HFF-Myc (cell line): ENCODE measurements around the gene NELL1.

Source experiments
- DNase-seq: peaks from one replicate; pipeline ENCODE4 v3.0.0-alpha.2; 2011; ENCODE audit warnings: low read depth; ENCODE audit errors: extremely low read depth
- H3K4me3 ChIP-seq: replicated peaks from 2 replicates; pipeline ENCODE4 v1.5.1; 2011; ENCODE audit warnings: low read depth, mild to moderate bottlenecking, control low read depth, low read length
- CTCF ChIP-seq: IDR thresholded peaks from 2 replicates; pipeline ENCODE4 v1.5.1; 2012; ENCODE audit warnings: mild to moderate bottlenecking, low read depth, low read length, control low read depth; ENCODE audit errors: missing control alignments

Gene NELL1

GRCh38 chr11:21564833-21565682 lies 895.7 kb downstream of the NELL1 start:
- TF ChIP-seq CTCF = no peak
- DNase-seq = no peak
- no peak overlapping the region for H3K4me3 ChIP-seq

DNA sequence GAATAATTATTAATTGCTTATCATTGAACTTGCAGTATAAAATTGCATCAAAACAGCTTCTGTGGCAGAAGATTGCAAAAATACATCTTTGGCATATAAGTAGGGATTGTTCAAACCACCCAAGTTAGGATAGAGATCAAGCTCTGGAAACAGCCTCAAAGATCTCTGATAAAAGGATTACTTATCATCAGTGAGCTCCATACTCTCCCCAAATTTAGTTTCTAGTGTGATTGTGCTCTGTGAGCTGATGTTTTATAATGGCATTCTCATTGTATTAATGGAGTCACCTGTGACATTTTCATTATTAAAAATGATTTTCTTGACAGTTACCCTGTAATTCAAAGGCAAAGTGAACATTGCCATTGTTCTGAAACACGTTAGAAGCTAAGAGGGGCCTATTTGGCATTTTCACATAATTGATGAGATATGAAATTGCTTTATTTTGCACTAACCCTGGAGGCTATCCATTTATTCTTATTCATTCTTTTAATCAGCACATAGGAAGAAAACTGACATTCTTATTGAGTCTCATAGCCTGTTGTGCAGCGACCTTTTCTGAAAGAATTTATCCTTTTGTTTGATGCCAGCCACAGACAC lies 897.2 kb downstream of the NELL1 start:
- no peak for DNase-seq
- TF ChIP-seq CTCF = no peak

DNA sequence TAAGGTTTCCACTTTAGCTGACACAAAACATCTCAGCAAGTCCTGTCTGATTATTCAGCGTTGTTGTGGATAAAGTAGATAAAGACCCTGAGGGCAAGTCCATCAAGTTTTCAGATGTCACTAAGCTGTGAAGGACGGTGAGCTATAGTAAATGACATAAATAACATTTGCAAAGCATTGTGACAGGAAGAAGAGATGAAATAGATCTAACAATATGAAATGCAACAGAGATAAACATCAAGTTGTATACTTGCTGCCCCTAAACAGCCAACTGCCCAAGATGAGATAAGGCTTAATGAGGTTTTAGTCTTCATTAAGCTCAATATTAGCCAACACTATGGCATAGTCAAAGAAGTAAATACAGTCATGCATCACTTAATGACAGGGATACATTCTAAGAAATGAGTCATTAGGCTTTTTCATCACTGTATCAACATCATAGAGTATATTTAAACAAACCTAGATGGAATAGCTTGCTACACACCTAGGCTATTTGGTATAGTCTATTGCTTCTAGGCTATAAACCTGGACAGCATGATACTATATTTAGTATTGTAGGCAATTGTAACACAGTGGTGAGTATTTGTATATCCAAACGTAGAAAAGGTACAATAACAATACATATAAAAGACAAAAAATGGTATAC lies 898.4 kb downstream of the NELL1 start:
- no peak for DNase-seq
- TF ChIP-seq CTCF = no peak
- no peak overlapping the region for H3K4me3 ChIP-seq

More for the DNA sequence above, 897.2 kb downstream of the NELL1 start:
- no peak overlapping the region for H3K4me3 ChIP-seq

GRCh38 chr11:21572210-21572609 lies 902.8 kb downstream of the NELL1 start:
- no peak for TF ChIP-seq CTCF
- no peak overlapping the region for H3K4me3 ChIP-seq
- DNase-seq = no peak

GRCh38 chr11:21582791-21583190 lies 913.4 kb downstream of the NELL1 start:
- TF ChIP-seq CTCF = no peak
- DNase-seq = no peak
- H3K4me3 ChIP-seq = no peak overlapping the region

GRCh38 chr11:21588754-21589153 lies 919.4 kb downstream of the NELL1 start:
- H3K4me3 ChIP-seq = no peak overlapping the region
- no peak for DNase-seq
- no peak for TF ChIP-seq CTCF
